ENCODE measurements around the gene GTF3A. TPM values are rescaled to one million over a fixed set of nuclear protein-coding genes. Genes with fewer than 3 reads are reported as not detected.

Gene GTF3A
- total RNA-seq, 1 experiment from 2014 or later = 88.7 TPM

- TF ChIP-seq MAX (CRISPR knock-in tag; IDR thresholded peaks at IDR 0.05) (no peak), ETV6 (CRISPR knock-in tag; IDR thresholded peaks at IDR 0.05) (no peak), USF1 (CRISPR knock-in tag; IDR thresholded peaks at IDR 0.05) (no peak), EMX1 (CRISPR knock-in tag; IDR thresholded peaks at IDR 0.05) (no peak), ZNF219 (CRISPR knock-in tag; IDR thresholded peaks at IDR 0.05; ENCODE audit: borderline replicate concordance) (no peak), AFF4 (CRISPR knock-in tag; IDR thresholded peaks at IDR 0.05; ENCODE audit: borderline replicate concordance) (no peak), FOXJ3 (CRISPR knock-in tag; IDR thresholded peaks at IDR 0.05; ENCODE audit: borderline replicate concordance) (no peak), NR1H2 (CRISPR knock-in tag; IDR thresholded peaks at IDR 0.05) (no peak), CBFB (CRISPR knock-in tag; IDR thresholded peaks at IDR 0.05; ENCODE audit: low read depth) (no peak), OVOL2 (CRISPR knock-in tag; IDR thresholded peaks at IDR 0.05; ENCODE audit: borderline replicate concordance) (no peak)
Observed at GRCh38 chr13:27461940-27462584, 37.6 kb downstream of the GTF3A start (continued).

GRCh38 chr13:27463500-27463899, 39.1 kb downstream of the GTF3A start:
- no peak for DNase-seq (ENCODE audit: low spot score)
- ChIA-PET CTCF (interaction anchor here (0.6 to 2.5 kb wide), 2 partner anchors 102 to 1589 kb away, joined by 4 to 8 read pairs; no protein-coding TSS in a partner anchor), POLR2A (no interaction called here)
- Mint-ChIP-seq H3K36me3 (0 out of 2 replicates have a peak, but pooled peaks cover under 1% of the 10 kb centered on the region), H3K27me3 (ENCODE audit: low read depth) (no peaks in the 10 kb centered on the region), H3K27ac (no peak overlapping the region), H3K4me1 (no peaks in the 10 kb centered on the region), H3K4me3 (no peak overlapping the region), H3K9me3 (peaks cover 7% of the 10 kb centered on the region)
- ATAC-seq = no peak
- TF ChIP-seq ZSCAN18 (CRISPR knock-in tag; IDR thresholded peaks at IDR 0.05) = no peak
- TF ChIP-seq ZNF512 (CRISPR knock-in tag; IDR thresholded peaks at IDR 0.05; ENCODE audit: borderline replicate concordance) = no peak
- no peak for TF ChIP-seq ZNF532 (CRISPR knock-in tag; IDR thresholded peaks at IDR 0.05; ENCODE audit: borderline replicate concordance)
- TF ChIP-seq NFATC4 (CRISPR knock-in tag; IDR thresholded peaks at IDR 0.05) = no peak
- TF ChIP-seq TEAD4 (CRISPR knock-in tag; IDR thresholded peaks at IDR 0.05) = no peak
- TF ChIP-seq ARID4B (CRISPR knock-in tag; IDR thresholded peaks at IDR 0.05; ENCODE audit: borderline replicate concordance) = no peak
- TF ChIP-seq RELA (CRISPR knock-in tag; IDR thresholded peaks at IDR 0.05; ENCODE audit: borderline replicate concordance) = no peak
- TF ChIP-seq TEAD1 (CRISPR knock-in tag; IDR thresholded peaks at IDR 0.05) = no peak

Data from WTC11 (cell line).